GM19025 (cell line): Measurements from ENCODE around the gene ZNF597.

ENCODE experiments used
- ATAC-seq: cut with Tn5 transposase; IDR thresholded peaks from one replicate; pipeline ENCODE4 v1.9.1; 2021; ENCODE audit warnings: mild to moderate bottlenecking, low read depth, moderate library complexity; ENCODE audit not compliant: unreplicated experiment

The ZNF597 gene, protein sequence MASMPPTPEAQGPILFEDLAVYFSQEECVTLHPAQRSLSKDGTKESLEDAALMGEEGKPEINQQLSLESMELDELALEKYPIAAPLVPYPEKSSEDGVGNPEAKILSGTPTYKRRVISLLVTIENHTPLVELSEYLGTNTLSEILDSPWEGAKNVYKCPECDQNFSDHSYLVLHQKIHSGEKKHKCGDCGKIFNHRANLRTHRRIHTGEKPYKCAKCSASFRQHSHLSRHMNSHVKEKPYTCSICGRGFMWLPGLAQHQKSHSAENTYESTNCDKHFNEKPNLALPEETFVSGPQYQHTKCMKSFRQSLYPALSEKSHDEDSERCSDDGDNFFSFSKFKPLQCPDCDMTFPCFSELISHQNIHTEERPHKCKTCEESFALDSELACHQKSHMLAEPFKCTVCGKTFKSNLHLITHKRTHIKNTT

DNA sequence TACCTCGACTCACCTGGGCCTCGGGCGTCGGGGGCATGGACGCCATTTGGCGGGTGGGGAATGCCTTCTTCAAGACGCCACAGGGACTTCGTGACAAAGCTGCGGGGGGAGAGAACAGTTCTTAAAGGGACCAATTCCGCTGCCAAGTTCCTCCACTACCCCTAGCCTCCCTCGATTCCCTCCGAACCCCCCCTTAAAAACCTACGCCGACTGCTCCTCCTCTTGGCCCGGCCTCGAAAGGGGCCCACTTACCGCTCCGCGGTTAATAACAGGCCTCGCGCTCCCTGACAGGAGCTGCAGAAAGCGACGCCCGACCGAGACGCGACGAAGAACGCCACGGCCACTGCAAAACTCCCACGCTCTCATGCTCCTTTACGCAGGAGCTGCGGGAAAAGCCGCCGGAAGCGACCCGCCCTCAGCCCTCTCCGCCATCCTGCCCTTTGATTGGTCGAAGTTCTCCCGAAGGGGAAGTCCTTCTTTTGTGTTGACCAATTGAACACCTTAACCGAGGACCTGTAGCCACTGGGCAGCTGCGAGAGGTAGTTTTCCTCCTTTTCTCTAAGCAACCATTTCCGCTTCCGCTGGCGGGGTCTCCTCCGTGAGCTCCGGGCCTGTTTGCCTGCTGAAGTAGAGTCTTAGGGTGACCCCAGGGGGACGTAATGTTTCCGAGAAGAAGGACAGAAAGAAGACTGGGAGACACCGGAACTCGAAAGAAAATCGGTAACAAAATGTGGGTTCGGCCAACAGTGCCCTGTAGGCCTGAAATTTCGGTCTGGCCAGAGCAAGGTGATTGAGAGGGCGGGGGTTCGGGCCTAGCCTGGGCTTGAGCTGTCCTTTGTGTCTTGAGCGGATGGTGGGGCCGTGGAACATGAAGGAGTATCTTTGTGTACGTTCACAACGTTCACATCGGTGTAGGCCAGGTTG, at the start of gene ZNF597, which contains the start of gene NAA60:
TSS of gene ZNF597 (minus strand) at position 397 of the 924 bp plus-strand sequence. CDS start at position 46, 351 bp downstream.
TSS of gene NAA60 (plus strand) at position 573 of the 924 bp plus-strand sequence. CDS start 32,548 bp downstream, outside the sequence.
- peak; percentile 83 for ATAC-seq

DNA sequence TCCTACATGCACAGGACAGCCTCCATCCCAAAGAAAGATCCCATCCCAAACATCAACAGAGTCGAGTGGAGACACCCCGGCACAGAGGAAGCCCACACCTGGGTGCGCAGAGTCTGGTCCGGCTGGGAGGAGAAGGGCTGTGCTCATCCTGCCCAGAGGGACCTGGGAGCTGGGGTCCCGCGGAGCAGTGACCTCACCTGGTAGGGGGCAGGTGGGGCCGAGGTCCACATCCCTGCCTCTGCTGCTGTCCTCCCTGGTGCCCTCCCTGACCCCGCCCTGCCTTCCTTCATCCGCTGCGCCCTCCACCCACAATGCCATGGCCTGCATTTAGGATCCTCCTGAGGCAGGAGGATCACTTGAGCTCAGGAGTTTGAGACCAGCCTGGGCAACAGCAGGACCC, 49.1 kb upstream of the ZNF597 start:
- ATAC-seq, result no peak

DNA sequence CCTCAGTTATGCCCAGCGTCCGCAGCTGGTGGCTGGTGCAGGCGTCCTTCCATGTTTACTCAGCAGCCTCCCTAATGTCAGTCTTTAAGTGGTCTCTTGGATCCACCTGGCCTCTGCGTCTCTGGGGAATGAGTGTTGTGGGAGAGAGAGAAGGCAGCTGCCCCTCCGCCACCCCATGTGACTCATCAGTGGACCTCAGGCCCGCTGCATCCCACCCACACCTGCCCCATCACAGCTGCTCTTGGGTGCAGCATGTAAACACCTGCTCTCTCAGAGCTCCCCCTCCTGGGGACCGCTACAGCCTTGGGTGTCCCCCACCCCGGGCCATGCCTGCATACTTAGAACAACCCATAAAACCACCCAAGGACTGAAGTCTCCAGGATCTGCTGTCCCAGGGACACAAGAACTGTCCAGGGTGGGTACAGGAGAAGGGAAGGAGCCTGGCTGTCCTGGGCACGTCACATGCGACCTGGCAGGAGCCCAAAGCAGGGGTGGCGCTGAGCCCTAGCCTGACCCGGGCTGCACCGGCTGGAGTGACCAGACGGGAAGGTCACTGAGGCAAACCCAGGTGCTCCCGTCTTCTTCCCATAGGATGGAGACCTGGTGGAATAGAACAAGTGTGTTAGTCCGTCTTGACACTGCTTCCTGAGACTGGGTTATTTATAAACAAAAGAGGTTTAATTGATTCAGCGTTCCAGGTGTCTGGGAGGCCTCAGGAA, 47.8 kb upstream of the ZNF597 start:
- ATAC-seq, result no peak

DNA sequence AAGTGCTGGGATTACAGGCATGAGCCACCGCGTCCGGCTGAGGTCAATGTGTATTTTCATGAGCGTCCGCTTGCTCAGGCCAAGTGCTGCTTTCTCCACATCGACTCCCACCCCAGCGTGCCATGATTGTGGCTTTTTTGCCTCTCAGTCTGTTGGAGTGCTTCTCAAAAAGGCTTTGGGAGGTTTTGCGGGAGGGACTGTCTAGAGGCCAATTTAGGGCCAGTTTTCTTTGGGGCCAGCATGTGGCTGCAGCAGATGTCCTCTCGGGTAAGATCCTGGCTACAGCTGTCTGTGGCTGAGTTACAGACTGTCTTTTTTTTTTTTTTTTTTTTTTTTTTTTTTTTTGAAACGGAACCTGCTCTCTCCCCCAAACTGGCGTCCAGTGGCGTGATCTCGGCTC, 45.5 kb upstream of the ZNF597 start:
- ATAC-seq, result no peak

DNA sequence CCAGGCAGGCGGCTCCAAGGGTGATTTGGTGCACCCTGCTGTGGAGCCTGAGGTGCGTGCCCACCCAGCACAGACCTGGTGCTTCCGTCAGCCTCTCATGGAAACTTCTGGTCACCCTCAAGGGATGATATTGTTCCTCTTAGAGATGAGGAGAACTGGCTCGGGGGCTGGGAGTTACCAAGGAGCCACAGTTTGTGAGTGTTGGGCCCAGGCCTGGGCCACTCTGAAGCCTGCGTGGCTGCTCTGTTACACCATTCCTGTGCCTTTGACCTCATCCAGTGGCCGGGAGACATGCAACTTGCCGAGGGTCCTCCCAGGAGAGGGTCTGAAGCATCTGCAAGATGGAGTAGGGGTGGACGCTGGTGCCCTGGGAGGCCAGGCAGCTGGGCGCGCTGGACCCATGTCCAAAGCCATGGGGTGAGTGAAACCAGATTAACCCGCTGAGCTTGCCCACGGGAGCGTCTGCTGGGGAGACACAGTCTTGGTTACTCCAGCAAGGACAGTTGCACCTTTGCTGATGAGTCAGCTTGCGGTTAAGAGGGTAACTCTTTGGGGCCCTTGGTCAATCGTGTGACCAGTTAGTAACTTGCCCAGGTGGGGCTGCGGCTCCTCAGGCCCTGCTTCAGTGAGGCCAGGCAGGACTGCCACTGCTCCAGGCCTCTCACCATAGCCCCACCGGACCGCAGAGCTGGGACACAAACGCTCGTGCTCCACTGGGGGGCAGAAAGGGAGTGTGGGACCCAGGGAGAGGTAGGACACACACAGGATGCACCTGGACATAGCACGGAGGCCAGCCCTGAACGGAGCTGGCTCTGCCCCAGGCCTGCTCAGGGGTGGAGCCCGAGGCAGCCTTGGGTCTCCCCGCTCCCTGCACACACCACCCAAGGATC, 44.5 kb upstream of the ZNF597 start:
- no peak for ATAC-seq

DNA sequence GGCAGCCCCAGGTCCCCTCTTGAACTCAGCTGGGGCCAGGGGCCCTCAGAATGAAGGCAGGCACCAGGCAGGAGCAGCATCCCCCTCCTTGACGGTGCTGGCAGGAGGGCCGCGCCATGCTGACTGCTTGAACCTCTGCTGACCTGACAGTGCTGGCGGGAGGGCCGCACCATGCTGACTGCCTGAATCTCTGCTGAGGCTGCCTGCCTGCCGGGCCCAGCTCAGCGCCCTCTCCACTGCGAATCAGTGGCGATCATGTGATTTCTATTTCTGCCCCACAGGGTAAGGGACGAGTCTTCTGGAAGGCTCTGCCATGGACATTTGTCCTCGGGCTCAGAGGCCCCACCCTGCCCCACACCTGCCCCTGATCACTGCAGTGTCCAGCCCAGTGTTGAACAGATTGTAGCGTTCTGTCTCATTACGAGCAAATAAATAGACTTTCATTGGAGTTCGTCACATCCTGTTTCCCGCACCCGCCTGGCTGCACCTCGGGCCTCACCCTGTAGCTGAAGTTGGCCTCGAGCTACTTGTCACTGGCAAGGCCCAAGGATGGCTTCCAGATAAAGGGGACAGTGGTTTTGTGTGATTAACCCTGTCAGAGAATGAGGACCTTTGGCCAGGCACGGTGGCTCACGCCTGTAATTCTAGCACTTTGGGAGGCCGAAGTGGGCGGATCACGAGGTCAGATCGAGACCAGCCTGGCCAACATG, 43.4 kb upstream of the ZNF597 start:
- ATAC-seq, result no peak

DNA sequence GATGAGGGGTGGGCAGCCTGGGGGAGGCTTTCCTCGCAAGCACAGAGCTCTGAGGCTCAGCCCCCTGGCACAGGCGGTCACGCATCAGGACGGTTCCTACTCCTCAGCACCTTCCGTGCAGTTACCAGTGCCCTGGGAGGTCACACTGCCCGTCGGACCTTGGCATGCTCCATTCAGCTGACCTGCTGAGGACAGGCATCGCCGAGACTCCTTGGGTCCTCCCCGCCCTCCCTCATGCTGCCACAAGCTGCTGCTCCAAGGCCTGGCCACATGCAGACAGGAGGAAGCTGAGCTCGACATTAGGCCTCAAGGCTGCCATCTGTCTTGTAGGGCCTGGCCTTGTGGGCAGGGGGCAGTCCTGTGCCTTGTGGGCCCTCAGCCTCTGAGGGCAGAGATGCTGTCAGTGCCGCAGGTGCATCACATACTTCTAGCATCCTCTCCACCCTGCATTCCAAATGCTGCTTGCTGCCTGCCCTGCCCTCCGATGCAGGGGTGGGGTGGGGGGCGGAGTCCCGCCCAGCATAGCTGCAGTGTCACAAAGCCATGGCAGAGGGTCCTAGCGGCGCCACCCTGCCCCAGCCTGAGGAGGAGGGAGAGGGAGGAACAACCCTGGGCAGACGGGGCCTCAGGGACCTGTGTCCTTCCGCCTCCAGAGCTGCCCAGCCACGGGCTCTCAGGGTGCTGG, 42.7 kb upstream of the ZNF597 start:
- ATAC-seq, result no peak

DNA sequence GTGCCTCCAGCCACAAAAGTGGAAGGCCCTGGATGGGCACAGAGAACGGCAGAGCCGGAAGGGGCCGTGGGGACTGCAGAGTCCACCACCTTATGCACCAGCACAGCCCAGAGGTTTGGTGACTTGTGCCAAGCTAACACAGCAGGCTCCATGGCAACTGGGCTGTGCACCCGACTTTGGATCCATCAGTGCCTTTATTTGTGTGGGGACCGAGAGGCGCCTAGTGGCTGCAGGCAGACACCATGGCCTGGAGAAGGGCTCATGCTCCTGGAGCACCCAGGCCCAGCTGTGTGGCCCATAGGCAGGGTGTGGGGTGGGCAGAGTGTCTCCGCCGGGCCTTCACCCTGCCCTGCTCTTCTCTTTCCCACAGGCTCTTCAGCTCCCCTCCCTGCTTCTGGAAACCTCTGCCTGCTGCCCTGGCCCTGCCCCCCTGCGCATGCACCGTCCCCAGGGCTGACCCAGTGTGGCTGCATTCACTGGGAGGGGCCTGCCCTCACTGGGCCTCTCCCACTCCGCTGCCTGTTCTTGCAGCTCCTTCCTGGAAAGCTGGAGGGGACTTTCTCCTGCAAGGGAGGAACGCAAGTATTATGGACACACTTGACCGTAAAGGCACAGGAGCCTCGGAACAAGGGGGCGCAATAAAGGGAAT, 41.9 kb upstream of the ZNF597 start:
- ATAC-seq, result no peak

DNA sequence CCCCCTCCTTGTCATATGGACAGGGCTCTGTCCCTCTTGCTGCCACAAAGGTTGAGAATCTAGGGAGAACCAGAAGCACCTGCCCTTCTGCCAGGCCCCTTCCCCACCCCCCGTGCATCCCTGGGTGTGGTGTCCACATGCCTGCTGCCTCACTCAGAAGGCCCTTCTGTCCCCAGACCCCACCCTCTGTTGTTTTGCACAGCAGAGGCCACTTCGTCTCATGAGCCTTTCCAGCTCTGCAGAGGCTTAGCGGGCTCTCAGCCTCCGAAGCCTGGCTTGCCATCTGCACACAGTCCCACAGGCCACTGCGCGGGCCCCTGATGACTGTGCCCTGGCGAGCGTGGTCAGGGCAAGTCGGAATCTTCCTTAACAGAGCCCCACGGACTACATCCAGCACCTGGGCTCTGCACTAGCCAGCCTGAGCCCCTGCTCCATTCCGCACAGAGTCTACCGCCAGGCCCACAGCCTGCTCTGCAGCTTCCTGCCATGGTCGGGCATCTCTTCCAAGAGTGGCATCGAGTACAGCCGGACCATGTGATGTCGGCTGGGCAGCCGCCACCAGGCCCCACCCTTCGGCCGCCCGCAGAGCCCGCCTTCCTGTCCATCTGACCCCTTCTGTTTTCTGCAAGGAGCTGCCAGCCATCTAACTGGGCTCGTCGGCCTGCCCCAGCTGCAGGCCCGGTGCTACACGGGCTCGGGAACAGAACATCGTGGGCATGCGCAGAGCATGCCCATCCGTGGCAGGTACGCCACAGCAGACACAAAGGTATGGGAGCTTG, 41.2 kb upstream of the ZNF597 start:
- no peak for ATAC-seq

DNA sequence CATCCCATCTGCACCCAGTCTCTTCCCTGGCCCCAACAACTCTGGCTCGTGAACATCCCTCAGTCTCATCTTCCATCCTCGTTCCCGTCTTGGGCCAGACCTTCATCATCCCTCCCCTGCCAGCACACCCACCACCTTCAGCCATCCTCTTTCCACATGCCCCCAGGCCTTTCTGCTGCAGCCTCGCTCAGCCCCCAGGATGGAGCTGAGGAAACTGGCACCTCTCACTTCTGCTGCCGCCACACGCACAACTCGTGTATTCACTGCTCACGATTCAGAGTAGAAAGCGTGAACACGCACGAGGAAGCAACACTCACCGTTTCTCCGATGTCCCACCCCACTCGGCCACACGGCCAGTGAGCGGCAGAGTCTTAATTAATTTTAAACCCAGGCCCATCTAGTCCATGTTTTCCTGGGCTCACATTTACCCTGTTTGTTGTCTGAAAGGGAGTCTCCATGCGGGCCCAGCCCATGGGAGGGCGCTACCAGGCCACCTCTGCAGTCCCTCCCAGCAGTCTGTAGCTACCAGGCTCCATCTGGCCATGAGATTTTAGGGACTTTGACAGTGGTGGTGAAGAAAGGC, 39.4 kb upstream of the ZNF597 start:
- no peak for ATAC-seq

DNA sequence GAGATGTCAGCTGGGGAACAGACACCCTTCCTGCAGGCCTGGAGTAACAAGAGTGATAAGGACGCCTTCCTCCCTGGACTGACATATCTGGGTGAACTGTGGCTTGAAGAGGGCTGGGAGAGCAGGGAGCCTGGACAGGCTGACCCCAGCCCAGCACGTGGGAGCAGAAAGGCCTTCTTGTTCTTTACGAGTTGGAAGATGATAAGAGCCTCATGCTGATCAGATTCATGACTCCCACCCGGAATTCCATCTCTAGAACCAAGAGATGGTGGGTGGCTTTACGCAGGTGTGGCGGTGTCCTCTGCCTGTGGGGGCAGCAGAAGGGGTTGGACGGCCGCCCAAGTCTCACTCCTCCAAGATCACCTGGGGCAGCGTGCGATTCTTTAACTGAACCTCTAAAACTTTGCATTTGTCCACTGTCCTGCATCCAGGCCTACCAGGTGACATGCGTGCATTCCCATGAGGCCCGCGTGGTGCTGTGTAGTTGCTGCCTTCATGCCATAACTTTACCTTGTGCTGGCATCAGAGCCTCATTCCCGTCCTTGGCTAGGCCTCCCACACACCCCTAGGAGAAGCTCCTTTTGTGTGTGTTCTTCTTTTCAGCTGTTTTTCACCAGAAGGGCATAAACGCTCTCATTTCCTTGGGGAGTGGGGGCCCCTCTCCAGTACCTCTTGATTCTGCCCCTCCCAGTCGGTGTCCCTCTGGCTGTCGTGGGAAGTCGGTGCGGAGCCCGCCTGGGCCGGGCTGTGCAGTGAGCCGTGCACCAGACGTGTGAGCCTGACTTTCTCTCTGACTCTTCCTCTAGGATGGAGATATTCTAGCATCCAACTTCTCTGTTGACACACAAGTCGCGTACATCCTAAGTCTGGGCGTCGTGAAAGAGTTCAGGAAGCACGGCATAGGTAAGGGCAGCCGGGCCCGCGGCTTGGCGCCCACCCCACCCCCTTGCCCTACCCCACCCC, 38.7 kb upstream of the ZNF597 start:
- ATAC-seq, result no peak

DNA sequence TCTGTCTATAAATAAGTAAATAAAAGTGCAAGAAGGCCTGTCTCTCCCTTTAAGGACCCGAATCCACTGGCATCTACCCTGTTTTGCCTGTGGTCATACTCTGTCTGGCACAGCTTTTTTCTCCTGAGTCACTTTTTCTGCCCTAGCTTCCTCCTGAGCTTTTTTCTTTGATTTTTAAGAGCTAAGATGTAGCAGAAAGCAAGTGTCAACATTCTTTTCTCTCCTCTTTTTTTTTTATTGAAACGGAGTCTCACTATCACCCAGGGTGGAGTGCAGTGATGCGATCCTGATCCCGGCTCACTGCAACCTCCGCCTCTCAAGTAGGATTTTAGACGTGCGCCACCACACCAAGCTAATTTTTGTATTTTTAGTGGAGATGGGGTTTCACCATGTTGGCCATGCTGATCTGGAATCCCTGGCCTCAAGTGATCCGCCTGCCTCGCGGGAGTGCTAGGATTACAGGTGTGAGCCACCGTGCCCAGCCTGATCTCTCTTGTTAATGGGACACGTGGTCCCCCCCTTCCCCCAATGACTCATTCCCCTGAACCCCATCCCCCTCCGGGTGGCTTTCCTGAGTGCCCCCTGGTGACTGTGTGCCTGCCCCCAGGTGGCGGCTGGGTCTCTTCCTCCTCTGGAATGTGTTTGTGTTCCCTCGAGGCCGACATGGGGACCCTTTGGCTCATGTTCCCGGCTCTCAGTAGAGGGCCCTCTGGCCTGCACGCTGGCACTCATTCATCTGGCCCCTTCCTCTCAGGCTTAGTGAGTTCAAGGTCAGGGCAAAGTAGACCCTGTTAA, 37.8 kb upstream of the ZNF597 start:
- ATAC-seq, result no peak

DNA sequence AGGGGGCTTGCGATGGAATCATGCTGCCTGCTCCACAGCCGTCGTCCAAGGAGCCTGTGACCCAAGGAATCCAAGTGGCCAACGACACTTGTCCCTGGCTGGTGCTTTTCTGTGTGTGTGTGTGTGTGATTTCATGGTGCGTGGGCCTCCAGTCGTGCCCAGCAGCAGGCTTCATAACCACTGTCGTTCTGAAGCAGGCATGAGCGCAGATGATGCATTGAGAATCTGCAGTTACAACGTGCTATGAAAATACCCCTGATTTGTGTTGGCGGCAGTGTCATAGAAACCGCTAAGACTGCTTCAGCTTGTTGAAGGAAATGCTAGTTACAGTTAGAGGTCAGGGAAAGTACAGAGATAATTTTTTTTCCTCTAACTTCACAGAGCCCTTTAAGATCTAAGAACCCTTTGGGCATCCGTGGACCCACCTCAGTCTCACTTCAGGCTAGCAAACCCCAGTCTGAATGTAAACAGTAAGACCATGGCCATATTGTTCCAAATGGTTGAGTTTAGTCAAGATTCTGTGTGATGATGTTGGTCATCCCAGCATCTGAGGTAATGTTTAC, 36.4 kb upstream of the ZNF597 start:
- peak; percentile 53 for ATAC-seq

DNA sequence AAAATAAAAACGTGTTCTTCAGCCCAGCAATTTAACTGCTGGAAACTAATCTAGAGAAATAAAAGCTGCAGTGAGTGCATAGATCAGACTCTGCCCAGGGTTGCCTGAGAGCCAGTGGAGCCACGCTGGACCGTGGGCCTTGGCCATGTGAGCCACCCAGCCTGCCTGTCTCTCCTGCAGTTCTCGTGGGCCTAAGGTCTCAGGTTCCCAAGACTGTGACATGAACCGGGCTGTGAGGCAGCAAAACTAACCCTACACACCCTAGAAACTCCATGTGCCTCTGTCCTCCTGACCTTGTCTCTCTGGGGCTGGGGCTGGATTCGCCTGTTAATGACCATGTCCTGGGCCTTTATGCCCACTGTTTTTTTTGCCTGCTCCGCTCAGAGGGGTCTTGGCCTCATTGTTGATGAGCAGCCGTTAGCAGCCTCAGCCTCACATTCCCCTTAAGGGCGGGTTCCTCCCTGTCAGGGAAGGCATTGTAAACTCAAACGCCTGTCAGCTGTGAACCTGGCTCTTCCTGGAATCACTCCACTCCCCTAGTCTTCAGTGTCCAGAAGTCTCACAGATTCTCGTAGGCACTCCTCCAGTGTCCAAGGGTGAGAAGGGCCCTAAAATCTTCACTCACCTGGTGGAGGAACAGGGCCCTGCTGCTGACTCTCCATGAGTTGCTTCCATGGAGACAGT, 35.1 kb upstream of the ZNF597 start:
- no peak for ATAC-seq
